HG03378 (cell line): ENCODE results near the gene TPPP2.
"Not testable (repeated sequence)": the region's sequence is repeated elsewhere in the genome, so short reads cannot be mapped to it uniquely, and the experiment has no call there.

Source experiments
- ATAC-seq: cut with Tn5 transposase; IDR thresholded peaks from one replicate; pipeline ENCODE4 v1.9.1; 2021; ENCODE audit warnings: mild to moderate bottlenecking, moderate library complexity; ENCODE audit not compliant: unreplicated experiment

The TPPP2 gene

GRCh38 chr14:21037156-21037555 lies 7.1 kb downstream of the TPPP2 start:
- no peak for ATAC-seq

GRCh38 chr14:21038441-21039422 lies 8.7 kb downstream of the TPPP2 start:
- ATAC-seq, result no peak

GRCh38 chr14:21039585-21040369 lies 9.8 kb downstream of the TPPP2 start:
- no peak for ATAC-seq

GRCh38 chr14:21040370-21040925 lies 10.4 kb downstream of the TPPP2 start:
- no peak for ATAC-seq

- not testable (repeated sequence) for ATAC-seq
These were observed 10.9 kb downstream of the TPPP2 start for GRCh38 chr14:21040941-21041340.

GRCh38 chr14:21041676-21042433 lies 11.8 kb downstream of the TPPP2 start, which contains the start of gene RNASE7:
Gene RNASE7, plus strand, starts transcription at chr14:21042362. Its CDS starts 631 bp downstream, at chr14:21042993.
- ATAC-seq, result no peak

GRCh38 chr14:21042918-21043317 lies 12.9 kb downstream of the TPPP2 start:
- ATAC-seq, result no peak

GRCh38 chr14:21043387-21043973 lies 13.5 kb downstream of the TPPP2 start:
- no peak for ATAC-seq

- no peak for ATAC-seq
These were observed 14.1 kb downstream of the TPPP2 start for GRCh38 chr14:21043974-21044618.

- no peak for ATAC-seq
These were observed 17.4 kb downstream of the TPPP2 start for GRCh38 chr14:21047378-21047781.

GRCh38 chr14:21048638-21049037 lies 18.6 kb downstream of the TPPP2 start:
- ATAC-seq, result no peak

GRCh38 chr14:21049271-21049673 lies 19.3 kb downstream of the TPPP2 start:
- ATAC-seq, result no peak

GRCh38 chr14:21050597-21050996 lies 20.6 kb downstream of the TPPP2 start:
- ATAC-seq, result no peak

GRCh38 chr14:21053184-21054122 lies 23.4 kb downstream of the TPPP2 start:
- ATAC-seq, result no peak

GRCh38 chr14:21054123-21054767 lies 24.2 kb downstream of the TPPP2 start:
- ATAC-seq, result no peak

GRCh38 chr14:21054768-21055145 lies 24.7 kb downstream of the TPPP2 start:
- ATAC-seq, result no peak

- ATAC-seq, result no peak
These were observed 25.6 kb downstream of the TPPP2 start for GRCh38 chr14:21055432-21056117.
